ENCODE measurements around the gene TF.
A peak's percentile ranks its signal among the peaks of the same experiment; 100 is the strongest.

The TF gene

DNA sequence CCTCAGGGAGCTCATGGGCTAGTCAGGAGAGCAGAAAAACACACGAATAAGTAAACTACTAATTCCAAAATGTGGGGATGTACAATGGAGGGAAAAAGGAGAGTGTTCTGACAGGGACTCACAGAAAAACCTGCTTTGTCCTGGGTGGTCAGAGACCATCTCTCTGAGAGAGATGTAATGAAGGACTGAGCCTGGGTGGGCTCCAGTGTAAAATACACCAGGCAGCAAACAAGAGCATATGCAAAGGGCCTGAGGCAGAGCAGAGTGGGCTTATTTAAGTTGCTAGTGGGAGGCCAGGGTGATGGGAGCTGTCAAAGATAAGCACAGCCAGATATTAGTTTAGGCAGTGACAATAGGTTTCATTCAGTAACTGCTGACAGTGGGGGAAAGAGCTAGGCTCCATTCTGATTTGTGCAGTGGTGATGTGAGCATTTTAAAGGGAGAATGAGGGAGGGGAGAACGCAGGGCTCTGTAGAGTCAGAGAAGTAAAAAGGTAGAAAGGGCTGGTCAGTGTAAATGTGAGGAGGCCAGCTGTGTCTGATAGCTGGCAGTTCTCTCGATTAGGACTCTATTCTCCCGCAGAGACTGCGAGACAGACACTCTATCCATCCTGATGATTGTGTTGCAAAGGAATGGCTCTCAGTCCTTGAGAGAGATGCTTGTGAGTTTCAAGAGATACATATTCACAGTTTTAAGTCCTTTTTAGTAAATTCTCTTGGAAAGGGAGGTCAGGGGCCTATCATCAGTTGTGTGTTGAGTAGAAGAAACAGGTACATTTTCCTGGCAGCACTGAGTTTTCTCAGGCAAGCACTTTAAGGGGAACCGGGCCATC is 3.5 kb downstream of the TF start:
- ChIA-PET CTCF (interaction anchor here (0.6 to 0.7 kb wide), 2 partner anchors 731 to 1487 kb away, joined by 3 to 4 read pairs; no protein-coding TSS in a partner anchor), POLR2A (no interaction called here)
- H3K9me3 ChIP-seq (ENCODE audit: control insufficient read depth, insufficient read depth, low read depth, low read length), result no peaks in the 10 kb centered on the region
- TF ChIP-seq ZNF623 (tag by site-specific recombination; IDR thresholded peaks at IDR 0.05), result peak; percentile 56
- TF ChIP-seq ZNF701 (tag by site-specific recombination; IDR thresholded peaks at IDR 0.05), result no peak
- no peak overlapping the region for H3K27ac ChIP-seq (ENCODE audit: extremely low read depth, low read depth, low read length)
- no peaks in the 10 kb centered on the region for H3K36me3 ChIP-seq (ENCODE audit: control insufficient read depth in 2 of 2, insufficient read depth in 1 of 2, low read length in 2 of 2)
- H3K4me1 ChIP-seq (ENCODE audit: control insufficient read depth, insufficient read depth, low read length), result no peaks in the 10 kb centered on the region
- H3K4me3 ChIP-seq (ENCODE audit: low read depth, low read length), result no peak overlapping the region

DNA sequence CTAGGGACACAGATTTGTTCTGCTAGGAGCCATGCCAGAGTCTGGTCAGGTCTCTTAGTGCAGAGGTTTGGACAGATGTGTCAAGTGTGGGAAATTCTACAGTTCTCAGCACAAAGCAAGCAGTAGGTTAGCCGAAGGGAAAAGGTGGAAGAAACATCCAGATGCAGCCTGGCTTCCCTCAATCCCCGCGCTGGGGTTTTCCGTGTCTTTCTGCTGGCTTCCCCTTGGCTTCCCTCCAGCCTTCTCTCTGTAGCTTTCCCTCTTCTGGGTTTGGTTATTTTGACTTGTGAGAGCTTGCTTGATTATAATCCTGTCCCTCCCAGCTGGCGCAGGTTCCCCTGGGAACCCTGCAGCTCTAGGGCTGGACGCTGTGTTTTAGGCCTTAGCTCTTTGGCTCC is 4.1 kb downstream of the TF start:
- H3K4me1 ChIP-seq (ENCODE audit: control insufficient read depth, insufficient read depth, low read length), result no peaks in the 10 kb centered on the region
- CTCF ChIA-PET, result interaction anchor here (0.6 to 0.7 kb wide), 2 partner anchors 731 to 1487 kb away, joined by 3 to 4 read pairs; no protein-coding TSS in a partner anchor
- H3K36me3 ChIP-seq (ENCODE audit: control insufficient read depth in 2 of 2, insufficient read depth in 1 of 2, low read length in 2 of 2), result no peaks in the 10 kb centered on the region
- no peaks in the 10 kb centered on the region for H3K9me3 ChIP-seq (ENCODE audit: control insufficient read depth, insufficient read depth, low read depth, low read length)
- no peak overlapping the region for H3K4me3 ChIP-seq (ENCODE audit: low read depth, low read length)
- H3K27ac ChIP-seq (ENCODE audit: extremely low read depth, low read depth, low read length), result no peak overlapping the region
- no peak for TF ChIP-seq ZNF350 (tag by site-specific recombination; IDR thresholded peaks at IDR 0.05)
- TF ChIP-seq, protein P1, sequence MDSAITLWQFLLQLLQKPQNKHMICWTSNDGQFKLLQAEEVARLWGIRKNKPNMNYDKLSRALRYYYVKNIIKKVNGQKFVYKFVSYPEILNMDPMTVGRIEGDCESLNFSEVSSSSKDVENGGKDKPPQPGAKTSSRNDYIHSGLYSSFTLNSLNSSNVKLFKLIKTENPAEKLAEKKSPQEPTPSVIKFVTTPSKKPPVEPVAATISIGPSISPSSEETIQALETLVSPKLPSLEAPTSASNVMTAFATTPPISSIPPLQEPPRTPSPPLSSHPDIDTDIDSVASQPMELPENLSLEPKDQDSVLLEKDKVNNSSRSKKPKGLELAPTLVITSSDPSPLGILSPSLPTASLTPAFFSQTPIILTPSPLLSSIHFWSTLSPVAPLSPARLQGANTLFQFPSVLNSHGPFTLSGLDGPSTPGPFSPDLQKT (IDR thresholded peaks at IDR 0.05; ENCODE audit: borderline replicate concordance, low read depth, low read length), result no peak
- POLR2A ChIA-PET, result no interaction called here

DNA sequence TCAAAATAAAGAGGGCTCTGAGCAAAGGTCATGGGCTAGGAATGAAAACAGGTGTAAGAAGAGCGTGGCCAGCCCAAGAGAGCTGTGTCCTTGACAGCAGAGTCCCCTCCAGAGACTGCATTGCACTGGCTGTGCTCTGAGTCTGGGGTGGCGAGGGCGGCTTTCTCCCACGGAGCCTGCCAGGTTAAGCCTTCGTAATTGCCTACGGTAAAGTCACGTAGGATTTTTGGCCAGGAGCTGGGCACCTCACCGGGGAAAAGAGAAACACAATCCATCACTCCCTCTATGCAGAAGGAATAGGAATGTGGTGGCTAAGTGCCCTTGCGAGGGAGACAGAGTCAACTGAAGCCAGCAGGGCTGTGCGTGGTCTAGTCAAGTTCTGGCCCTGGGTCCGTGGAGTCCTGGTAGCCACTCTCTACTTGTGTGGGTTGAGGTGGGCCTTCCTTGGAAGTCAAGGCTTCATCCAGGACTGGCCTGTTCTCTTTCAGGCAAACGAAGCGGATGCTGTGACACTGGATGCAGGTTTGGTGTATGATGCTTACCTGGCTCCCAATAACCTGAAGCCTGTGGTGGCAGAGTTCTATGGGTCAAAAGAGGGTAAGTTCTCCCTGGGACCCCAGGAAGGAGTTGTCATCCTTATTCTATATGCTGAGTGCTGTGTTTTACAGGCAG is 7.0 kb downstream of the TF start:
- ChIA-PET POLR2A (no interaction called here), CTCF (interaction anchor here (0.6 to 1.4 kb wide), 2 partner anchors 10 to 53 kb away, joined by 3 read pairs; no protein-coding TSS in a partner anchor)
- H3K4me1 ChIP-seq (ENCODE audit: control insufficient read depth, insufficient read depth, low read length), result no peaks in the 10 kb centered on the region
- H3K4me3 ChIP-seq (ENCODE audit: low read depth, low read length), result no peak overlapping the region
- H3K9me3 ChIP-seq (ENCODE audit: control insufficient read depth, insufficient read depth, low read depth, low read length), result no peaks in the 10 kb centered on the region
- H3K27ac ChIP-seq (ENCODE audit: extremely low read depth, low read depth, low read length), result no peak overlapping the region
- H3K36me3 ChIP-seq (ENCODE audit: control insufficient read depth in 2 of 2, insufficient read depth in 1 of 2, low read length in 2 of 2), result no peaks in the 10 kb centered on the region
- TF ChIP-seq, protein P2, sequence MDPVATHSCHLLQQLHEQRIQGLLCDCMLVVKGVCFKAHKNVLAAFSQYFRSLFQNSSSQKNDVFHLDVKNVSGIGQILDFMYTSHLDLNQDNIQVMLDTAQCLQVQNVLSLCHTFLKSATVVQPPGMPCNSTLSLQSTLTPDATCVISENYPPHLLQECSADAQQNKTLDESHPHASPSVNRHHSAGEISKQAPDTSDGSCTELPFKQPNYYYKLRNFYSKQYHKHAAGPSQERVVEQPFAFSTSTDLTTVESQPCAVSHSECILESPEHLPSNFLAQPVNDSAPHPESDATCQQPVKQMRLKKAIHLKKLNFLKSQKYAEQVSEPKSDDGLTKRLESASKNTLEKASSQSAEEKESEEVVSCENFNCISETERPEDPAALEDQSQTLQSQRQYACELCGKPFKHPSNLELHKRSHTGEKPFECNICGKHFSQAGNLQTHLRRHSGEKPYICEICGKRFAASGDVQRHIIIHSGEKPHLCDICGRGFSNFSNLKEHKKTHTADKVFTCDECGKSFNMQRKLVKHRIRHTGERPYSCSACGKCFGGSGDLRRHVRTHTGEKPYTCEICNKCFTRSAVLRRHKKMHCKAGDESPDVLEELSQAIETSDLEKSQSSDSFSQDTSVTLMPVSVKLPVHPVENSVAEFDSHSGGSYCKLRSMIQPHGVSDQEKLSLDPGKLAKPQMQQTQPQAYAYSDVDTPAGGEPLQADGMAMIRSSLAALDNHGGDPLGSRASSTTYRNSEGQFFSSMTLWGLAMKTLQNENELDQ (tag by site-specific recombination; IDR thresholded peaks at IDR 0.05; ENCODE audit: low read depth), result no peak
- TF ChIP-seq, protein P3, sequence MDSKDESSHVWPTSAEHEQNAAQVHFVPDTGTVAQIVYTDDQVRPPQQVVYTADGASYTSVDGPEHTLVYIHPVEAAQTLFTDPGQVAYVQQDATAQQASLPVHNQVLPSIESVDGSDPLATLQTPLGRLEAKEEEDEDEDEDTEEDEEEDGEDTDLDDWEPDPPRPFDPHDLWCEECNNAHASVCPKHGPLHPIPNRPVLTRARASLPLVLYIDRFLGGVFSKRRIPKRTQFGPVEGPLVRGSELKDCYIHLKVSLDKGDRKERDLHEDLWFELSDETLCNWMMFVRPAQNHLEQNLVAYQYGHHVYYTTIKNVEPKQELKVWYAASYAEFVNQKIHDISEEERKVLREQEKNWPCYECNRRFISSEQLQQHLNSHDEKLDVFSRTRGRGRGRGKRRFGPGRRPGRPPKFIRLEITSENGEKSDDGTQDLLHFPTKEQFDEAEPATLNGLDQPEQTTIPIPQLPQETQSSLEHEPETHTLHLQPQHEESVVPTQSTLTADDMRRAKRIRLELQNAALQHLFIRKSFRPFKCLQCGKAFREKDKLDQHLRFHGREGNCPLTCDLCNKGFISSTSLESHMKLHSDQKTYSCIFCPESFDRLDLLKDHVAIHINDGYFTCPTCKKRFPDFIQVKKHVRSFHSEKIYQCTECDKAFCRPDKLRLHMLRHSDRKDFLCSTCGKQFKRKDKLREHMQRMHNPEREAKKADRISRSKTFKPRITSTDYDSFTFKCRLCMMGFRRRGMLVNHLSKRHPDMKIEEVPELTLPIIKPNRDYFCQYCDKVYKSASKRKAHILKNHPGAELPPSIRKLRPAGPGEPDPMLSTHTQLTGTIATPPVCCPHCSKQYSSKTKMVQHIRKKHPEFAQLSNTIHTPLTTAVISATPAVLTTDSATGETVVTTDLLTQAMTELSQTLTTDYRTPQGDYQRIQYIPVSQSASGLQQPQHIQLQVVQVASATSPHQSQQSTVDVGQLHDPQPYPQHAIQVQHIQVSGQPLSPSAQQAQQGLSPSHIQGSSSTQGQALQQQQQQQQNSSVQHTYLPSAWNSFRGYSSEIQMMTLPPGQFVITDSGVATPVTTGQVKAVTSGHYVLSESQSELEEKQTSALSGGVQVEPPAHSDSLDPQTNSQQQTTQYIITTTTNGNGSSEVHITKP (tag by site-specific recombination; IDR thresholded peaks at IDR 0.05), result no peak
- TF ChIP-seq ZNF169 (tag by site-specific recombination; IDR thresholded peaks at IDR 0.05) (no peak), ZNF596 (tag by site-specific recombination; IDR thresholded peaks at IDR 0.05) (no peak), ZNF843 (tag by site-specific recombination; IDR thresholded peaks at IDR 0.05) (no peak), ZNF175 (tag by site-specific recombination; IDR thresholded peaks at IDR 0.05) (no peak)
- TF ChIP-seq, protein P4, sequence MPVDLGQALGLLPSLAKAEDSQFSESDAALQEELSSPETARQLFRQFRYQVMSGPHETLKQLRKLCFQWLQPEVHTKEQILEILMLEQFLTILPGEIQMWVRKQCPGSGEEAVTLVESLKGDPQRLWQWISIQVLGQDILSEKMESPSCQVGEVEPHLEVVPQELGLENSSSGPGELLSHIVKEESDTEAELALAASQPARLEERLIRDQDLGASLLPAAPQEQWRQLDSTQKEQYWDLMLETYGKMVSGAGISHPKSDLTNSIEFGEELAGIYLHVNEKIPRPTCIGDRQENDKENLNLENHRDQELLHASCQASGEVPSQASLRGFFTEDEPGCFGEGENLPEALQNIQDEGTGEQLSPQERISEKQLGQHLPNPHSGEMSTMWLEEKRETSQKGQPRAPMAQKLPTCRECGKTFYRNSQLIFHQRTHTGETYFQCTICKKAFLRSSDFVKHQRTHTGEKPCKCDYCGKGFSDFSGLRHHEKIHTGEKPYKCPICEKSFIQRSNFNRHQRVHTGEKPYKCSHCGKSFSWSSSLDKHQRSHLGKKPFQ (tag by site-specific recombination; IDR thresholded peaks at IDR 0.05), result no peak
- TF ChIP-seq, protein P5, sequence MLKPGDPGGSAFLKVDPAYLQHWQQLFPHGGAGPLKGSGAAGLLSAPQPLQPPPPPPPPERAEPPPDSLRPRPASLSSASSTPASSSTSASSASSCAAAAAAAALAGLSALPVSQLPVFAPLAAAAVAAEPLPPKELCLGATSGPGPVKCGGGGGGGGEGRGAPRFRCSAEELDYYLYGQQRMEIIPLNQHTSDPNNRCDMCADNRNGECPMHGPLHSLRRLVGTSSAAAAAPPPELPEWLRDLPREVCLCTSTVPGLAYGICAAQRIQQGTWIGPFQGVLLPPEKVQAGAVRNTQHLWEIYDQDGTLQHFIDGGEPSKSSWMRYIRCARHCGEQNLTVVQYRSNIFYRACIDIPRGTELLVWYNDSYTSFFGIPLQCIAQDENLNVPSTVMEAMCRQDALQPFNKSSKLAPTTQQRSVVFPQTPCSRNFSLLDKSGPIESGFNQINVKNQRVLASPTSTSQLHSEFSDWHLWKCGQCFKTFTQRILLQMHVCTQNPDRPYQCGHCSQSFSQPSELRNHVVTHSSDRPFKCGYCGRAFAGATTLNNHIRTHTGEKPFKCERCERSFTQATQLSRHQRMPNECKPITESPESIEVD (tag by site-specific recombination; IDR thresholded peaks at IDR 0.05), result no peak
- TF ChIP-seq, protein P6, sequence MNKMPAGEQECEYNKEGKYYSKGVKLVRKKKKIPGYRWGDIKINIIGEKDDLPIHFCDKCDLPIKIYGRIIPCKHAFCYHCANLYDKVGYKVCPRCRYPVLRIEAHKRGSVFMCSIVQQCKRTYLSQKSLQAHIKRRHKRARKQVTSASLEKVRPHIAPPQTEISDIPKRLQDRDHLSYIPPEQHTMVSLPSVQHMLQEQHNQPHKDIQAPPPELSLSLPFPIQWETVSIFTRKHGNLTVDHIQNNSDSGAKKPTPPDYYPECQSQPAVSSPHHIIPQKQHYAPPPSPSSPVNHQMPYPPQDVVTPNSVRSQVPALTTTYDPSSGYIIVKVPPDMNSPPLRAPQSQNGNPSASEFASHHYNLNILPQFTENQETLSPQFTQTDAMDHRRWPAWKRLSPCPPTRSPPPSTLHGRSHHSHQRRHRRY (tag by site-specific recombination; IDR thresholded peaks at IDR 0.05), result no peak

Data from HEK293 (cell line).